Neural cell (in vitro differentiated cells): ENCODE measurements around the gene MAML2. TPM values are rescaled to one million over a fixed set of nuclear protein-coding genes. Genes with fewer than 3 reads are reported as not detected.

Experiments used
- H2AFZ ChIP-seq: fragments of 200-600, 300-800 bp; sonication (generic), shearing (Covaris generic); 2 replicates; pipeline ENCODE4 v1.6.0; 2014; ENCODE audit warnings: low read depth, mild to moderate bottlenecking, antibody characterized with exemption, low read length, moderate library complexity
- H3F3A ChIP-seq: fragments of 200-600 bp; shearing (Covaris generic); 2 replicates; pipeline ENCODE4 v1.6.1; 2016; ENCODE audit warnings: mild to moderate bottlenecking, moderate library complexity, mixed read lengths, antibody characterized with exemption, low read length; ENCODE audit not compliant: insufficient read depth, poor library complexity, severe bottlenecking
- H3K27ac ChIP-seq: fragments of 200-600, 300-800 bp; sonication (generic), shearing (Covaris generic); 2 replicates; pipeline ENCODE4 v1.5.1; 2014; ENCODE audit warnings: mild to moderate bottlenecking, low read length, moderate library complexity
- H3K27me3 ChIP-seq: fragments of 300-800, 200-600 bp; sonication (generic), shearing (Covaris generic); 2 replicates; pipeline ENCODE4 v1.6.0; 2014; ENCODE audit warnings: mild to moderate bottlenecking, low read depth, low read length, moderate library complexity; ENCODE audit not compliant: insufficient read depth
- H3K36me3 ChIP-seq: fragments of 300-800, 200-600 bp; sonication (generic), shearing (Covaris generic); 2 replicates; pipeline ENCODE4 v1.5.1; 2014; ENCODE audit warnings: mild to moderate bottlenecking, antibody characterized with exemption, low read length, moderate library complexity; ENCODE audit not compliant: insufficient read depth
- H3K4me2 ChIP-seq: fragments of 300-800, 200-600 bp; sonication (generic), shearing (Covaris generic); 2 replicates; pipeline ENCODE4 v1.6.0; 2014; ENCODE audit warnings: mild to moderate bottlenecking, low read length
- H3K4me3 ChIP-seq: fragments of 300-800, 200-600 bp; sonication (generic), shearing (Covaris generic); 2 replicates; pipeline ENCODE4 v1.5.1; 2014; ENCODE audit warnings: mild to moderate bottlenecking, low read length, moderate library complexity
- H3K79me2 ChIP-seq: fragments of 200-600 bp; shearing (Covaris generic); replicated peaks from 2 replicates; pipeline ENCODE4 v1.6.0; 2014; ENCODE audit warnings: mild to moderate bottlenecking, low read length, moderate library complexity; ENCODE audit not compliant: insufficient read depth
- H3K9ac ChIP-seq: fragments of 300-800, 200-600 bp; sonication (generic), shearing (Covaris generic); 2 replicates; pipeline ENCODE4 v1.6.1; 2016; ENCODE audit warnings: mild to moderate bottlenecking, low read length, mixed read lengths
- H3K9me2 ChIP-seq: fragments of 200-600 bp; shearing (Covaris generic); 2 replicates; pipeline ENCODE4 v1.6.1; 2016; ENCODE audit warnings: mild to moderate bottlenecking, low read length, mixed read lengths; ENCODE audit not compliant: insufficient read depth
- H3K9me3 ChIP-seq: fragments of 200-600, 300-800 bp; sonication (generic), shearing (Covaris generic); 2 replicates; pipeline ENCODE4 v1.6.1; 2016; ENCODE audit warnings: mild to moderate bottlenecking, mixed run types, low read length, moderate library complexity, mixed read lengths
- H4K20me1 ChIP-seq: fragments of 200-600 bp; shearing (Covaris generic); 2 replicates; pipeline ENCODE4 v1.6.1; 2016; ENCODE audit warnings: mild to moderate bottlenecking, mixed run types; ENCODE audit not compliant: insufficient read depth
- EP300 ChIP-seq: fragments of 450-650 bp; conservative IDR thresholded peaks from 2 replicates; pipeline ENCODE4 v1.6.1; 2014; ENCODE audit warnings: antibody characterized with exemption, mild to moderate bottlenecking, moderate library complexity; ENCODE audit not compliant: poor library complexity, severe bottlenecking
- EZH2 ChIP-seq: fragments of 200-600, 300-800 bp; shearing (Covaris generic), sonication (generic); IDR thresholded peaks from 2 replicates; pipeline ENCODE4 v1.6.1; 2014; ENCODE audit warnings: antibody characterized with exemption, low read length, borderline replicate concordance, mild to moderate bottlenecking; ENCODE audit not compliant: insufficient read depth, poor library complexity, severe bottlenecking
- MXI1 ChIP-seq: fragments of 450-650 bp; conservative IDR thresholded peaks from 2 replicates; pipeline ENCODE4 v1.6.1; 2014; ENCODE audit warnings: antibody characterized with exemption, mild to moderate bottlenecking; ENCODE audit not compliant: poor library complexity, severe bottlenecking
- POLR2AphosphoS5 ChIP-seq: IDR thresholded peaks from 2 replicates; pipeline ENCODE4 v1.6.1; 2012
- RAD21 ChIP-seq: fragments of 450-650 bp; conservative IDR thresholded peaks from 2 replicates; pipeline ENCODE4 v1.6.1; 2014; ENCODE audit warnings: antibody characterized with exemption, mild to moderate bottlenecking, moderate library complexity
- SMC3 ChIP-seq: fragments of 450-650 bp; conservative IDR thresholded peaks from 2 replicates; pipeline ENCODE4 v1.6.1; 2014; ENCODE audit warnings: antibody characterized with exemption, mild to moderate bottlenecking, moderate library complexity; ENCODE audit not compliant: poor library complexity
- TAF1 ChIP-seq: IDR thresholded peaks from 2 replicates; pipeline ENCODE4 v1.6.1; 2012; ENCODE audit warnings: low read depth
- polyA plus RNA-seq: library from polyadenylated mRNA; depleted of rRNA; stranded (reverse); fragments of >200 nt; gene quantifications from 2 replicates; pipeline ENCODE4 v1.2.3, GENCODE V29; 2014
- TF ChIP-seq, protein P1 (sequence below): fragments of 450-650 bp; IDR thresholded peaks from 2 replicates; pipeline ENCODE4 v1.5.1; 2014; ENCODE audit warnings: antibody characterized with exemption, mild to moderate bottlenecking, moderate library complexity; ENCODE audit not compliant: poor library complexity, severe bottlenecking
- TF ChIP-seq, protein P2 (sequence below): IDR thresholded peaks from 2 replicates; pipeline ENCODE4 v1.6.1; 2012; ENCODE audit warnings: borderline replicate concordance

MAML2 gene
- polyA plus RNA-seq, 1 donor from 2014 or later, result 3.6 TPM

DNA sequence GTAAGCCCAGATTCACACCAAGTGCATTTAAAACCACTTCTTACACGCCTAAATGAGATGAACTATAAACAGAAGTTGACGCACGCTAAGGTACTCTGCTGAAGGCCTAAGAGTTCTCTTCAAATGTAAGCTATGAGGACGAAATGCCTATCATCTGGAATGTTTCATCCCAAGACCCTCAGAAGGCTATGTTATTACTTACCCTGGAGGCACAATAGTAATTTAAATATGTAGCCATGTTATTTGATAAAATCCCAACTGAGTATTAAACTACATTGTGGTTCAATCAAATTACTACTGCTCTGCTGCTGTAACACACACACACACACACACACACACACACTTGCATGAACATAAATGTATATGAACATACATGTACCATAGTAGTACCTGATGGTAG is 47.6 kb downstream of the MAML2 start:
- H3K36me3 ChIP-seq, result no peaks in the 10 kb centered on the region
- H3K4me3 ChIP-seq, result no peak overlapping the region
- H3K9ac ChIP-seq, result no peak overlapping the region
- no peaks in the 10 kb centered on the region for H3K27me3 ChIP-seq
- no peaks in the 10 kb centered on the region for H3K9me2 ChIP-seq
- no peak overlapping the region for H2AFZ ChIP-seq
- no peaks in the 10 kb centered on the region for H4K20me1 ChIP-seq
- TF ChIP-seq, protein P1, sequence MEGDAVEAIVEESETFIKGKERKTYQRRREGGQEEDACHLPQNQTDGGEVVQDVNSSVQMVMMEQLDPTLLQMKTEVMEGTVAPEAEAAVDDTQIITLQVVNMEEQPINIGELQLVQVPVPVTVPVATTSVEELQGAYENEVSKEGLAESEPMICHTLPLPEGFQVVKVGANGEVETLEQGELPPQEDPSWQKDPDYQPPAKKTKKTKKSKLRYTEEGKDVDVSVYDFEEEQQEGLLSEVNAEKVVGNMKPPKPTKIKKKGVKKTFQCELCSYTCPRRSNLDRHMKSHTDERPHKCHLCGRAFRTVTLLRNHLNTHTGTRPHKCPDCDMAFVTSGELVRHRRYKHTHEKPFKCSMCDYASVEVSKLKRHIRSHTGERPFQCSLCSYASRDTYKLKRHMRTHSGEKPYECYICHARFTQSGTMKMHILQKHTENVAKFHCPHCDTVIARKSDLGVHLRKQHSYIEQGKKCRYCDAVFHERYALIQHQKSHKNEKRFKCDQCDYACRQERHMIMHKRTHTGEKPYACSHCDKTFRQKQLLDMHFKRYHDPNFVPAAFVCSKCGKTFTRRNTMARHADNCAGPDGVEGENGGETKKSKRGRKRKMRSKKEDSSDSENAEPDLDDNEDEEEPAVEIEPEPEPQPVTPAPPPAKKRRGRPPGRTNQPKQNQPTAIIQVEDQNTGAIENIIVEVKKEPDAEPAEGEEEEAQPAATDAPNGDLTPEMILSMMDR, result no peak
- TF ChIP-seq EP300 (no peak), EZH2 (no peak)
- H3K4me2 ChIP-seq, result no peak overlapping the region
- no peaks in the 10 kb centered on the region for H3F3A ChIP-seq
- no peaks in the 10 kb centered on the region for H3K9me3 ChIP-seq
- H3K27ac ChIP-seq, result no peak overlapping the region
- peaks cover 3% of the 10 kb centered on the region for H3K79me2 ChIP-seq

DNA sequence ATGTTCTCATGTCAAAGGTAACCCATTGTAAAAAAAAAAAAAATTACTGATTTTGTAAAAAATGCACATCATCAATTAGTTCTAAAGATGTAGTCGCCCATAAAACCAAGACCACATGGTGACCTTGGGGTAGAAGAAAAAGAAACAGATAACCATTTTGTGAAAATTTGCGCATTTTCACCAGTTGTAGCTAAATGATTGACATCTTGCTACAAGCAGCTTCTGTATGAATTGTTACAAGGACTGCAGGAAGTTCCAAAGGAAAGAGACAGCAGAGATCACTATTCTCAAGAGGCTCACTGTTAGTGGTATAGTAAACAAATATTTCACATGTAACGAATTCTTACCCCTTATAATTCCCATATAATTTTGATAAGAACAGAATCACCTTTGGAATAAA is 48.7 kb downstream of the MAML2 start:
- peak overlapping the region; percentile 15 for H3K4me3 ChIP-seq
- peaks cover 3% of the 10 kb centered on the region for H3K79me2 ChIP-seq
- H3K27ac ChIP-seq, result peak overlapping the region; percentile 42
- H3K27me3 ChIP-seq, result no peaks in the 10 kb centered on the region
- H3K9me2 ChIP-seq, result no peaks in the 10 kb centered on the region
- TF ChIP-seq, protein P1, result no peak
- peak; percentile 10 for TF ChIP-seq EP300
- no peak for TF ChIP-seq RAD21
- TF ChIP-seq EZH2, result no peak
- TF ChIP-seq SMC3, result no peak
- TF ChIP-seq POLR2AphosphoS5, result peak; percentile 35
- TF ChIP-seq MXI1, result no peak
- TF ChIP-seq, protein P2, sequence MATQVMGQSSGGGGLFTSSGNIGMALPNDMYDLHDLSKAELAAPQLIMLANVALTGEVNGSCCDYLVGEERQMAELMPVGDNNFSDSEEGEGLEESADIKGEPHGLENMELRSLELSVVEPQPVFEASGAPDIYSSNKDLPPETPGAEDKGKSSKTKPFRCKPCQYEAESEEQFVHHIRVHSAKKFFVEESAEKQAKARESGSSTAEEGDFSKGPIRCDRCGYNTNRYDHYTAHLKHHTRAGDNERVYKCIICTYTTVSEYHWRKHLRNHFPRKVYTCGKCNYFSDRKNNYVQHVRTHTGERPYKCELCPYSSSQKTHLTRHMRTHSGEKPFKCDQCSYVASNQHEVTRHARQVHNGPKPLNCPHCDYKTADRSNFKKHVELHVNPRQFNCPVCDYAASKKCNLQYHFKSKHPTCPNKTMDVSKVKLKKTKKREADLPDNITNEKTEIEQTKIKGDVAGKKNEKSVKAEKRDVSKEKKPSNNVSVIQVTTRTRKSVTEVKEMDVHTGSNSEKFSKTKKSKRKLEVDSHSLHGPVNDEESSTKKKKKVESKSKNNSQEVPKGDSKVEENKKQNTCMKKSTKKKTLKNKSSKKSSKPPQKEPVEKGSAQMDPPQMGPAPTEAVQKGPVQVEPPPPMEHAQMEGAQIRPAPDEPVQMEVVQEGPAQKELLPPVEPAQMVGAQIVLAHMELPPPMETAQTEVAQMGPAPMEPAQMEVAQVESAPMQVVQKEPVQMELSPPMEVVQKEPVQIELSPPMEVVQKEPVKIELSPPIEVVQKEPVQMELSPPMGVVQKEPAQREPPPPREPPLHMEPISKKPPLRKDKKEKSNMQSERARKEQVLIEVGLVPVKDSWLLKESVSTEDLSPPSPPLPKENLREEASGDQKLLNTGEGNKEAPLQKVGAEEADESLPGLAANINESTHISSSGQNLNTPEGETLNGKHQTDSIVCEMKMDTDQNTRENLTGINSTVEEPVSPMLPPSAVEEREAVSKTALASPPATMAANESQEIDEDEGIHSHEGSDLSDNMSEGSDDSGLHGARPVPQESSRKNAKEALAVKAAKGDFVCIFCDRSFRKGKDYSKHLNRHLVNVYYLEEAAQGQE, result no peak
- no peak for TF ChIP-seq TAF1
- H3K9ac ChIP-seq, result no peak overlapping the region
- no peaks in the 10 kb centered on the region for H3F3A ChIP-seq
- H3K4me2 ChIP-seq, result no peak overlapping the region
- no peak overlapping the region for H2AFZ ChIP-seq
- no peaks in the 10 kb centered on the region for H3K36me3 ChIP-seq
- H4K20me1 ChIP-seq, result no peaks in the 10 kb centered on the region
- no peaks in the 10 kb centered on the region for H3K9me3 ChIP-seq
